Neural cell (in vitro differentiated cells): ENCODE results near the gene MAPK8. TPM values are rescaled to one million over a fixed set of nuclear protein-coding genes. Genes with fewer than 3 reads are reported as not detected.

Experiments used
- H2AFZ ChIP-seq: fragments of 200-600, 300-800 bp; sonication (generic), shearing (Covaris generic); 2 replicates; pipeline ENCODE4 v1.6.0; 2014; ENCODE audit warnings: low read depth, mild to moderate bottlenecking, antibody characterized with exemption, low read length, moderate library complexity
- H3F3A ChIP-seq: fragments of 200-600 bp; shearing (Covaris generic); 2 replicates; pipeline ENCODE4 v1.6.1; 2016; ENCODE audit warnings: mild to moderate bottlenecking, moderate library complexity, mixed read lengths, antibody characterized with exemption, low read length; ENCODE audit not compliant: insufficient read depth, poor library complexity, severe bottlenecking
- H3K27ac ChIP-seq: fragments of 200-600, 300-800 bp; sonication (generic), shearing (Covaris generic); 2 replicates; pipeline ENCODE4 v1.5.1; 2014; ENCODE audit warnings: mild to moderate bottlenecking, low read length, moderate library complexity
- H3K27me3 ChIP-seq: fragments of 300-800, 200-600 bp; sonication (generic), shearing (Covaris generic); 2 replicates; pipeline ENCODE4 v1.6.0; 2014; ENCODE audit warnings: mild to moderate bottlenecking, low read depth, low read length, moderate library complexity; ENCODE audit not compliant: insufficient read depth
- H3K36me3 ChIP-seq: fragments of 300-800, 200-600 bp; sonication (generic), shearing (Covaris generic); 2 replicates; pipeline ENCODE4 v1.5.1; 2014; ENCODE audit warnings: mild to moderate bottlenecking, antibody characterized with exemption, low read length, moderate library complexity; ENCODE audit not compliant: insufficient read depth
- H3K4me2 ChIP-seq: fragments of 300-800, 200-600 bp; sonication (generic), shearing (Covaris generic); 2 replicates; pipeline ENCODE4 v1.6.0; 2014; ENCODE audit warnings: mild to moderate bottlenecking, low read length
- H3K4me3 ChIP-seq: fragments of 300-800, 200-600 bp; sonication (generic), shearing (Covaris generic); 2 replicates; pipeline ENCODE4 v1.5.1; 2014; ENCODE audit warnings: mild to moderate bottlenecking, low read length, moderate library complexity
- H3K79me2 ChIP-seq: fragments of 200-600 bp; shearing (Covaris generic); replicated peaks from 2 replicates; pipeline ENCODE4 v1.6.0; 2014; ENCODE audit warnings: mild to moderate bottlenecking, low read length, moderate library complexity; ENCODE audit not compliant: insufficient read depth
- H3K9ac ChIP-seq: fragments of 300-800, 200-600 bp; sonication (generic), shearing (Covaris generic); 2 replicates; pipeline ENCODE4 v1.6.1; 2016; ENCODE audit warnings: mild to moderate bottlenecking, low read length, mixed read lengths
- H3K9me2 ChIP-seq: fragments of 200-600 bp; shearing (Covaris generic); 2 replicates; pipeline ENCODE4 v1.6.1; 2016; ENCODE audit warnings: mild to moderate bottlenecking, low read length, mixed read lengths; ENCODE audit not compliant: insufficient read depth
- H3K9me3 ChIP-seq: fragments of 200-600, 300-800 bp; sonication (generic), shearing (Covaris generic); 2 replicates; pipeline ENCODE4 v1.6.1; 2016; ENCODE audit warnings: mild to moderate bottlenecking, mixed run types, low read length, moderate library complexity, mixed read lengths
- H4K20me1 ChIP-seq: fragments of 200-600 bp; shearing (Covaris generic); 2 replicates; pipeline ENCODE4 v1.6.1; 2016; ENCODE audit warnings: mild to moderate bottlenecking, mixed run types; ENCODE audit not compliant: insufficient read depth
- EP300 ChIP-seq: fragments of 450-650 bp; conservative IDR thresholded peaks from 2 replicates; pipeline ENCODE4 v1.6.1; 2014; ENCODE audit warnings: antibody characterized with exemption, mild to moderate bottlenecking, moderate library complexity; ENCODE audit not compliant: poor library complexity, severe bottlenecking
- EZH2 ChIP-seq: fragments of 200-600, 300-800 bp; shearing (Covaris generic), sonication (generic); IDR thresholded peaks from 2 replicates; pipeline ENCODE4 v1.6.1; 2014; ENCODE audit warnings: antibody characterized with exemption, low read length, borderline replicate concordance, mild to moderate bottlenecking; ENCODE audit not compliant: insufficient read depth, poor library complexity, severe bottlenecking
- MXI1 ChIP-seq: fragments of 450-650 bp; conservative IDR thresholded peaks from 2 replicates; pipeline ENCODE4 v1.6.1; 2014; ENCODE audit warnings: antibody characterized with exemption, mild to moderate bottlenecking; ENCODE audit not compliant: poor library complexity, severe bottlenecking
- POLR2AphosphoS5 ChIP-seq: IDR thresholded peaks from 2 replicates; pipeline ENCODE4 v1.6.1; 2012
- RAD21 ChIP-seq: fragments of 450-650 bp; conservative IDR thresholded peaks from 2 replicates; pipeline ENCODE4 v1.6.1; 2014; ENCODE audit warnings: antibody characterized with exemption, mild to moderate bottlenecking, moderate library complexity
- SMC3 ChIP-seq: fragments of 450-650 bp; conservative IDR thresholded peaks from 2 replicates; pipeline ENCODE4 v1.6.1; 2014; ENCODE audit warnings: antibody characterized with exemption, mild to moderate bottlenecking, moderate library complexity; ENCODE audit not compliant: poor library complexity
- TAF1 ChIP-seq: IDR thresholded peaks from 2 replicates; pipeline ENCODE4 v1.6.1; 2012; ENCODE audit warnings: low read depth
- polyA plus RNA-seq: library from polyadenylated mRNA; depleted of rRNA; stranded (reverse); fragments of >200 nt; gene quantifications from 2 replicates; pipeline ENCODE4 v1.2.3, GENCODE V29; 2014
- TF ChIP-seq, protein P1 (sequence below): IDR thresholded peaks from 2 replicates; pipeline ENCODE4 v1.6.1; 2012; ENCODE audit warnings: borderline replicate concordance
- TF ChIP-seq, protein P2 (sequence below): fragments of 450-650 bp; IDR thresholded peaks from 2 replicates; pipeline ENCODE4 v1.5.1; 2014; ENCODE audit warnings: antibody characterized with exemption, mild to moderate bottlenecking, moderate library complexity; ENCODE audit not compliant: poor library complexity, severe bottlenecking

MAPK8 gene
- polyA plus RNA-seq, 1 donor from 2014 or later = 187 TPM

GRCh38 chr10:48468866-48469511, 162.5 kb downstream of the MAPK8 start:
- no peaks in the 10 kb centered on the region for H3F3A ChIP-seq
- H3K27me3 ChIP-seq = peaks cover 16% of the 10 kb centered on the region
- H3K4me2 ChIP-seq = no peak overlapping the region
- no peak overlapping the region for H3K4me3 ChIP-seq
- H3K9me2 ChIP-seq = no peaks in the 10 kb centered on the region
- H4K20me1 ChIP-seq = no peaks in the 10 kb centered on the region
- no peaks in the 10 kb centered on the region for H3K79me2 ChIP-seq
- H3K27ac ChIP-seq = no peak overlapping the region
- no peaks in the 10 kb centered on the region for H3K9me3 ChIP-seq
- no peak overlapping the region for H3K9ac ChIP-seq
- H2AFZ ChIP-seq = no peak overlapping the region
- TF ChIP-seq SMC3 = no peak
- H3K36me3 ChIP-seq = no peaks in the 10 kb centered on the region

- Histone ChIP-seq H3K4me2 (no peak overlapping the region), H3K27me3 (peaks cover 16% of the 10 kb centered on the region), H3K4me3 (no peak overlapping the region), H3K79me2 (no peaks in the 10 kb centered on the region), H3K36me3 (no peaks in the 10 kb centered on the region), H3K9me2 (no peaks in the 10 kb centered on the region), H3F3A (no peaks in the 10 kb centered on the region), H3K9ac (no peak overlapping the region), H2AFZ (no peak overlapping the region), H4K20me1 (no peaks in the 10 kb centered on the region), H3K27ac (no peak overlapping the region), H3K9me3 (no peaks in the 10 kb centered on the region)
- TF ChIP-seq SMC3 (no peak), MXI1 (no peak), POLR2AphosphoS5 (no peak), TAF1 (no peak), EP300 (no peak), RAD21 (no peak), EZH2 (no peak)
- TF ChIP-seq, protein P1, sequence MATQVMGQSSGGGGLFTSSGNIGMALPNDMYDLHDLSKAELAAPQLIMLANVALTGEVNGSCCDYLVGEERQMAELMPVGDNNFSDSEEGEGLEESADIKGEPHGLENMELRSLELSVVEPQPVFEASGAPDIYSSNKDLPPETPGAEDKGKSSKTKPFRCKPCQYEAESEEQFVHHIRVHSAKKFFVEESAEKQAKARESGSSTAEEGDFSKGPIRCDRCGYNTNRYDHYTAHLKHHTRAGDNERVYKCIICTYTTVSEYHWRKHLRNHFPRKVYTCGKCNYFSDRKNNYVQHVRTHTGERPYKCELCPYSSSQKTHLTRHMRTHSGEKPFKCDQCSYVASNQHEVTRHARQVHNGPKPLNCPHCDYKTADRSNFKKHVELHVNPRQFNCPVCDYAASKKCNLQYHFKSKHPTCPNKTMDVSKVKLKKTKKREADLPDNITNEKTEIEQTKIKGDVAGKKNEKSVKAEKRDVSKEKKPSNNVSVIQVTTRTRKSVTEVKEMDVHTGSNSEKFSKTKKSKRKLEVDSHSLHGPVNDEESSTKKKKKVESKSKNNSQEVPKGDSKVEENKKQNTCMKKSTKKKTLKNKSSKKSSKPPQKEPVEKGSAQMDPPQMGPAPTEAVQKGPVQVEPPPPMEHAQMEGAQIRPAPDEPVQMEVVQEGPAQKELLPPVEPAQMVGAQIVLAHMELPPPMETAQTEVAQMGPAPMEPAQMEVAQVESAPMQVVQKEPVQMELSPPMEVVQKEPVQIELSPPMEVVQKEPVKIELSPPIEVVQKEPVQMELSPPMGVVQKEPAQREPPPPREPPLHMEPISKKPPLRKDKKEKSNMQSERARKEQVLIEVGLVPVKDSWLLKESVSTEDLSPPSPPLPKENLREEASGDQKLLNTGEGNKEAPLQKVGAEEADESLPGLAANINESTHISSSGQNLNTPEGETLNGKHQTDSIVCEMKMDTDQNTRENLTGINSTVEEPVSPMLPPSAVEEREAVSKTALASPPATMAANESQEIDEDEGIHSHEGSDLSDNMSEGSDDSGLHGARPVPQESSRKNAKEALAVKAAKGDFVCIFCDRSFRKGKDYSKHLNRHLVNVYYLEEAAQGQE = no peak
- TF ChIP-seq, protein P2, sequence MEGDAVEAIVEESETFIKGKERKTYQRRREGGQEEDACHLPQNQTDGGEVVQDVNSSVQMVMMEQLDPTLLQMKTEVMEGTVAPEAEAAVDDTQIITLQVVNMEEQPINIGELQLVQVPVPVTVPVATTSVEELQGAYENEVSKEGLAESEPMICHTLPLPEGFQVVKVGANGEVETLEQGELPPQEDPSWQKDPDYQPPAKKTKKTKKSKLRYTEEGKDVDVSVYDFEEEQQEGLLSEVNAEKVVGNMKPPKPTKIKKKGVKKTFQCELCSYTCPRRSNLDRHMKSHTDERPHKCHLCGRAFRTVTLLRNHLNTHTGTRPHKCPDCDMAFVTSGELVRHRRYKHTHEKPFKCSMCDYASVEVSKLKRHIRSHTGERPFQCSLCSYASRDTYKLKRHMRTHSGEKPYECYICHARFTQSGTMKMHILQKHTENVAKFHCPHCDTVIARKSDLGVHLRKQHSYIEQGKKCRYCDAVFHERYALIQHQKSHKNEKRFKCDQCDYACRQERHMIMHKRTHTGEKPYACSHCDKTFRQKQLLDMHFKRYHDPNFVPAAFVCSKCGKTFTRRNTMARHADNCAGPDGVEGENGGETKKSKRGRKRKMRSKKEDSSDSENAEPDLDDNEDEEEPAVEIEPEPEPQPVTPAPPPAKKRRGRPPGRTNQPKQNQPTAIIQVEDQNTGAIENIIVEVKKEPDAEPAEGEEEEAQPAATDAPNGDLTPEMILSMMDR = no peak
Measured at GRCh38 chr10:48469516-48470020, 163.1 kb downstream of the MAPK8 start.
